ENCODE results near the gene GSTT2.
"Not testable (repeated sequence)": the region's sequence is repeated elsewhere in the genome, so short reads cannot be mapped to it uniquely, and the experiment has no call there.

The GSTT2 gene

GRCh38 chr22:23956301-23956900, 23.5 kb upstream of the GSTT2 start:
- peak; percentile 77 for TF ChIP-seq CTCF (IDR thresholded peaks at IDR 0.05; ENCODE audit: control insufficient read depth, insufficient read depth, low read depth, low read length, missing control alignments)
- H3K4me3 ChIP-seq (ENCODE audit: control insufficient read depth, low read depth, low read length): not testable (repeated sequence)
- DNase-seq (ENCODE audit: low read depth): peak; percentile 3

GRCh38 chr22:23961084-23961771, 18.7 kb upstream of the GSTT2 start, which contains the start of gene GSTT2B:
TSS of gene GSTT2B (minus strand) at chr22:23961195. CDS start at chr22:23961131, 64 bp downstream.
- DNase-seq (ENCODE audit: low read depth): not testable (repeated sequence)
- peak within 1 kb of the TSS; percentile 24 for H3K4me3 ChIP-seq (ENCODE audit: control insufficient read depth, low read depth, low read length)

- not testable (repeated sequence) for H3K4me3 ChIP-seq (ENCODE audit: control insufficient read depth, low read depth, low read length); DNase-seq (ENCODE audit: low read depth)
These were observed 13.8 kb upstream of the GSTT2 start for GRCh38 chr22:23966094-23966493.

- not testable (repeated sequence) for DNase-seq (ENCODE audit: low read depth); H3K4me3 ChIP-seq (ENCODE audit: control insufficient read depth, low read depth, low read length)
These were observed 13.4 kb upstream of the GSTT2 start, which contains the start of gene DDTL for GRCh38 chr22:23966568-23966967. TSS of gene DDTL (plus strand) at chr22:23966888. CDS start at chr22:23966915, 27 bp downstream.

GRCh38 chr22:23969071-23969470, 10.9 kb upstream of the GSTT2 start:
- no peak for TF ChIP-seq CTCF (IDR thresholded peaks at IDR 0.05; ENCODE audit: control insufficient read depth, insufficient read depth, low read depth, low read length, missing control alignments)
- no peak for DNase-seq (ENCODE audit: low read depth)
- no peak overlapping the region for H3K4me3 ChIP-seq (ENCODE audit: control insufficient read depth, low read depth, low read length)

- no peak overlapping the region for H3K4me3 ChIP-seq (ENCODE audit: control insufficient read depth, low read depth, low read length)
- DNase-seq (ENCODE audit: low read depth): no peak
- no peak for TF ChIP-seq CTCF (IDR thresholded peaks at IDR 0.05; ENCODE audit: control insufficient read depth, insufficient read depth, low read depth, low read length, missing control alignments)
These were observed 9.7 kb upstream of the GSTT2 start for GRCh38 chr22:23970201-23970641.

- no peak for TF ChIP-seq CTCF (IDR thresholded peaks at IDR 0.05; ENCODE audit: control insufficient read depth, insufficient read depth, low read depth, low read length, missing control alignments)
- H3K4me3 ChIP-seq (ENCODE audit: control insufficient read depth, low read depth, low read length): no peak overlapping the region
- DNase-seq (ENCODE audit: low read depth): no peak
These were observed 9.0 kb upstream of the GSTT2 start for GRCh38 chr22:23970816-23971486.

GRCh38 chr22:23971927-23972326, 8.0 kb upstream of the GSTT2 start:
- DNase-seq (ENCODE audit: low read depth); H3K4me3 ChIP-seq (ENCODE audit: control insufficient read depth, low read depth, low read length): not testable (repeated sequence)

GRCh38 chr22:23974345-23974744, 5.6 kb upstream of the GSTT2 start, which contains the start of gene DDT:
TSS of gene DDT (minus strand) at chr22:23974441. CDS start at chr22:23974414, 27 bp downstream.
- not testable (repeated sequence) for H3K4me3 ChIP-seq (ENCODE audit: control insufficient read depth, low read depth, low read length); DNase-seq (ENCODE audit: low read depth)

GRCh38 chr22:23974836-23975352, 5.0 kb upstream of the GSTT2 start:
- H3K4me3 ChIP-seq (ENCODE audit: control insufficient read depth, low read depth, low read length); DNase-seq (ENCODE audit: low read depth): not testable (repeated sequence)

GRCh38 chr22:23977304-23977703, 2.6 kb upstream of the GSTT2 start:
- not testable (repeated sequence) for DNase-seq (ENCODE audit: low read depth); H3K4me3 ChIP-seq (ENCODE audit: control insufficient read depth, low read depth, low read length)

- not testable (repeated sequence) for DNase-seq (ENCODE audit: low read depth); H3K4me3 ChIP-seq (ENCODE audit: control insufficient read depth, low read depth, low read length)
These were observed 633 bp downstream of the GSTT2 start for GRCh38 chr22:23980567-23980966.
